ENCODE measurements around the gene ZNF606. TPM values are rescaled to one million over a fixed set of nuclear protein-coding genes. Genes with fewer than 3 reads are reported as not detected.

ZNF606 gene
- total and polyA plus RNA-seq, 2 experiments from 2014 or later = 13.6 to 55.6 TPM

- H3K36me3 Mint-ChIP-seq (ENCODE audit: low read depth) = peaks cover 27% of the 10 kb centered on the region
- Histone ChIP-seq H3K9me2 (ENCODE audit: insufficient read depth) (no peaks in the 10 kb centered on the region), H3K4me2 (peak within 1 kb of the TSS; percentile 85), H3K36me3 (ENCODE audit: insufficient read depth) (no peaks in the 10 kb centered on the region), H4K20me1 (replicated peaks; ENCODE audit: insufficient read depth) (no peaks in the 10 kb centered on the region), H3K79me2 (replicated peaks; ENCODE audit: insufficient read depth) (no peaks in the 10 kb centered on the region), H3F3A (replicated peaks; ENCODE audit: low read depth) (peaks cover 17% of the 10 kb centered on the region), H3K4me3 (peak within 1 kb of the TSS; percentile 59), H3K27ac (ENCODE audit: low read depth) (no peak within 1 kb of the TSS), H3K27me3 (ENCODE audit: insufficient read depth) (no peaks in the 10 kb centered on the region), H3K4me1 (ENCODE audit: insufficient read depth) (peaks cover 25% of the 10 kb centered on the region), H2AFZ (no peak within 1 kb of the TSS)
- H3K4me3 Mint-ChIP-seq = peak within 1 kb of the TSS; percentile 58; the same call in 2 of the 3 replicates
- ATAC-seq = peak; percentile 71
- DNase-seq (ENCODE audit: low spot score) = peak; percentile 98
- H3K4me1 Mint-ChIP-seq = peaks cover 3% of the 10 kb centered on the region; the same call in 2 of the 3 replicates
- no peak within 1 kb of the TSS for H3K27ac Mint-ChIP-seq
- TF ChIP-seq CREB1 (CRISPR knock-in tag; IDR thresholded peaks at IDR 0.05; ENCODE audit: low read depth) (no peak), POLR2AphosphoS5 (IDR thresholded peaks at IDR 0.05; ENCODE audit: low read depth) (peak; percentile 57), EZH2phosphoT487 (IDR thresholded peaks at IDR 0.05; ENCODE audit: unreplicated experiment) (no peak), REST (IDR thresholded peaks at IDR 0.05; ENCODE audit: unreplicated experiment) (no peak)
- peaks cover 12% of the 10 kb centered on the region for H3K27me3 Mint-ChIP-seq (ENCODE audit: insufficient read depth, low read depth, poor library complexity)
- peaks cover 80% of the 10 kb centered on the region for H3K9me3 Mint-ChIP-seq
Measured at GRCh38 chr19:58033741-58034476, 31.3 kb upstream of the ZNF606 start, which contains the start of gene ZSCAN1. TSS of gene ZSCAN1 (plus strand) at chr19:58034025. CDS start at chr19:58037837, 3,812 bp downstream.

GRCh38 chr19:58024661-58025060, 22.0 kb upstream of the ZNF606 start:
- no peaks in the 10 kb centered on the region for H3K4me1 Mint-ChIP-seq
- TF ChIP-seq NANOG (IDR thresholded peaks at IDR 0.05; ENCODE audit: borderline replicate concordance) (no peak), ZNF331 (CRISPR knock-in tag; IDR thresholded peaks at IDR 0.05; ENCODE audit: low read depth) (no peak)
- no peaks in the 10 kb centered on the region for H4K20me1 ChIP-seq (replicated peaks; ENCODE audit: insufficient read depth)
- no peak overlapping the region for H3K27ac ChIP-seq (ENCODE audit: low read depth)
- ATAC-seq = no peak
- H3K27ac Mint-ChIP-seq = no peak overlapping the region
- no peak overlapping the region for H3K4me2 ChIP-seq
- H2AFZ ChIP-seq = no peak overlapping the region
- 0 out of 2 replicates have a peak, but pooled peaks cover 3% of the 10 kb centered on the region for H3K9me2 ChIP-seq (ENCODE audit: insufficient read depth)
- H3K4me3 Mint-ChIP-seq = no peak overlapping the region
- no peak for DNase-seq (ENCODE audit: low spot score)
- H3K4me1 ChIP-seq (ENCODE audit: insufficient read depth) = no peaks in the 10 kb centered on the region
- peaks cover 16% of the 10 kb centered on the region for H3K27me3 Mint-ChIP-seq (ENCODE audit: insufficient read depth, low read depth, poor library complexity)
- H3K27me3 ChIP-seq (ENCODE audit: insufficient read depth) = no peaks in the 10 kb centered on the region
- H3K36me3 ChIP-seq (ENCODE audit: insufficient read depth) = no peaks in the 10 kb centered on the region
- H3K79me2 ChIP-seq (replicated peaks; ENCODE audit: insufficient read depth) = no peaks in the 10 kb centered on the region
- H3F3A ChIP-seq (replicated peaks; ENCODE audit: low read depth) = no peaks in the 10 kb centered on the region
- no peak overlapping the region for H3K4me3 ChIP-seq
- H3K9me3 Mint-ChIP-seq = peaks cover 93% of the 10 kb centered on the region
- peaks cover 34% of the 10 kb centered on the region for H3K36me3 Mint-ChIP-seq (ENCODE audit: low read depth)

All from GM23338 (cell line).